GM13977 (cell line): ENCODE results near the gene SRL.
"Not testable (repeated sequence)": the region's sequence is repeated elsewhere in the genome, so short reads cannot be mapped to it uniquely, and the experiment has no call there.

Source experiments
- DNase-seq: peaks from one replicate; pipeline ENCODE4 v3.0.0; 2012; ENCODE audit warnings: low spot score
- in situ Hi-C: fragments of 300-500 bp; cut with MboI; formaldehyde crosslinking; loops from one replicate; pipeline ENCODE4 v1.12.0; 2022; ENCODE audit warnings: low sequenced_read_pairs, low pct_unique_long_range_greater_than_20kb, mixed read lengths, inconsistent platforms; ENCODE audit not compliant: unreplicated experiment
- TF ChIP-seq, protein P1 (sequence below): IDR thresholded peaks from 2 replicates; pipeline ENCODE4 v1.5.1; 2012; ENCODE audit warnings: mild to moderate bottlenecking, control low read depth; ENCODE audit not compliant: insufficient read depth; ENCODE audit errors: extremely low read depth, missing control alignments

SRL gene

DNA sequence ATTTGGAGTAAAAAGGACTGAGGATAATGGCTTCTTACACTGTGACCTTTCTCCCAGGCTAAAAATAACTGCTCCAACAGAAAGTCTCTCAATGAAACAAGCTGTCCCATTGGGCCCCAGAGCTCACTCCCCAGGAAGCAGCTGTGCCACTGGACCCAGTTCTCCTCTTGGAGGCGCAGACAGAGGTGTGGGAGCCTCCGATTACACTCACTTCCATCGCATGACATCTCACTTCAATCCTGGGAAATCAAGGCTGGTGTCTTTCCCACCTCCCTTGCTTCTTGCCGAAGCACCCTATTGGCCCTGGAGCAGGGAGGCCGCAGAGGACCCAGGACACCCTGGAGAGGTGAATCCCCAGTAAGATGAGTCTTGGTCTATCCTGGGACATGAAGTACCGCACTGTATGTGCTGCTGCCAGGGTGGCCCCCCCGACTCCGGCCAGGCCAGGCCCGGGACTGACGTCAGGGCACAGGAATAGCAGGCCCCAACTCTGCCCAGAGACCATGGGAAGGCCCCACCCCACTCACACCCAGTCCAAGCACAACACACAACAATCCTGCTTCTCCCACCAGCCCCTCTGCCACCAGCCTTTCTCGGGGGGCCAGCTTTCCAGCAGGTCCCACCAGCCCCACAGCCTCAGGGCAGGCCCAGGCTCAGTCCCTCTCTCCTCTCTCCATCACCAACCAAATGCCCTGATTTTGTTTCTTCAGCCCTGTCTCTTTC lies 29.5 kb downstream of the SRL start:
- in situ Hi-C loops = no loop called here
- TF ChIP-seq, protein P1, sequence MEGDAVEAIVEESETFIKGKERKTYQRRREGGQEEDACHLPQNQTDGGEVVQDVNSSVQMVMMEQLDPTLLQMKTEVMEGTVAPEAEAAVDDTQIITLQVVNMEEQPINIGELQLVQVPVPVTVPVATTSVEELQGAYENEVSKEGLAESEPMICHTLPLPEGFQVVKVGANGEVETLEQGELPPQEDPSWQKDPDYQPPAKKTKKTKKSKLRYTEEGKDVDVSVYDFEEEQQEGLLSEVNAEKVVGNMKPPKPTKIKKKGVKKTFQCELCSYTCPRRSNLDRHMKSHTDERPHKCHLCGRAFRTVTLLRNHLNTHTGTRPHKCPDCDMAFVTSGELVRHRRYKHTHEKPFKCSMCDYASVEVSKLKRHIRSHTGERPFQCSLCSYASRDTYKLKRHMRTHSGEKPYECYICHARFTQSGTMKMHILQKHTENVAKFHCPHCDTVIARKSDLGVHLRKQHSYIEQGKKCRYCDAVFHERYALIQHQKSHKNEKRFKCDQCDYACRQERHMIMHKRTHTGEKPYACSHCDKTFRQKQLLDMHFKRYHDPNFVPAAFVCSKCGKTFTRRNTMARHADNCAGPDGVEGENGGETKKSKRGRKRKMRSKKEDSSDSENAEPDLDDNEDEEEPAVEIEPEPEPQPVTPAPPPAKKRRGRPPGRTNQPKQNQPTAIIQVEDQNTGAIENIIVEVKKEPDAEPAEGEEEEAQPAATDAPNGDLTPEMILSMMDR = no peak

DNA sequence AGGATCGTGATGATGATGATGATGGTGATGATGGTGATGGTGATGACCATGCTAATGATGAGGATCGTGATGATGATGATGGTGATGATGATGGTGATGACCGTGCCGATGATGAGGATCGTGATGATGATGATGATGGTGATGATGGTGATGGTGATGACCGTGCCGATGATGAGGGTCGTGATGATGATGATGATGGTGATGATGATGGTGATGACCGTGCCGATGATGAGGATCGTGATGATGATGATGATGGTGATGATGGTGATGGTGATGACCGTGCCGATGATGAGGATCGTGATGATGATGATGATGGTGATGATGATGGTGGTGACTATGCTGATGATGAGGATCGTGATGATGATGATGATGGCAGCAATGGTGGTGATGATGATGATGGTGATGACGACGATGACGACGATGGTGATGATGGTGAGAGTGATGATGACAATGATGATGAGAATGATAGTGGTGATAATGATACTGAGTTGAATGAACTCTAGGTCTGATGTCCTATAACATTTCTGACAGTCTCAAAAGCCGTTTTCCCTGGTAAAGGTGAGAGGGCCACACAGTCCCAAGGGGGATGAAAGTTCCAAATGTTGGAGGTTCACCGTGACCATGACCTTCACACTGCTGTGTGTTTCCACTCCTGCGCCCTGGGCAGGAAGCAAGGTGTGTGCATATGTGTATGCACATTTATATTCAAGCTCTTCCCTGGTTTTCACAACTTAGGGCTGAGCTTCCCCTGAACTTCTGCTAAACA lies 30.3 kb downstream of the SRL start:
- in situ Hi-C loops = not testable (repeated sequence)

More for the DNA sequence above, 29.5 kb downstream of the SRL start:
- no peak for DNase-seq

DNA sequence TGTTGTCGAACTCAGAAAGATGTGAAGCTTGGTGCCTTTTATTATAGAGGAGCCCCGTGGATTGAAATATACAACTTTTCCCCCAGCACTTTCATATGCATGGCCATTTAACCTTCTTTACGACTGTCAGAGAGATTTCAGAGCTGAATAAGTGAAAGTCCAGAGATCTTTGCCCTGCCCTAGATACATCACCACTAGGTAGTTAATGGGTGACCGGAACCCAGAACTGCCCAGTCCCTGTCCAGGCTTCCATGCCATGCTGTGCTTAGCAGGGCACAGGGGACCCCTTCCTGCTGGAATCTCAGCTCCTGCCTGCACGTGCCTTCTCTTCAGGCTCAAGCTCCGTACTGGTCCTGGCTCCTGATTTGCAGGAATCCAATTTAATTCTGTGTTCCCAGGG lies 32.2 kb downstream of the SRL start:
- TF ChIP-seq, protein P1 = no peak

More for the DNA sequence above, 30.3 kb downstream of the SRL start:
- DNase-seq = not testable (repeated sequence)

DNA sequence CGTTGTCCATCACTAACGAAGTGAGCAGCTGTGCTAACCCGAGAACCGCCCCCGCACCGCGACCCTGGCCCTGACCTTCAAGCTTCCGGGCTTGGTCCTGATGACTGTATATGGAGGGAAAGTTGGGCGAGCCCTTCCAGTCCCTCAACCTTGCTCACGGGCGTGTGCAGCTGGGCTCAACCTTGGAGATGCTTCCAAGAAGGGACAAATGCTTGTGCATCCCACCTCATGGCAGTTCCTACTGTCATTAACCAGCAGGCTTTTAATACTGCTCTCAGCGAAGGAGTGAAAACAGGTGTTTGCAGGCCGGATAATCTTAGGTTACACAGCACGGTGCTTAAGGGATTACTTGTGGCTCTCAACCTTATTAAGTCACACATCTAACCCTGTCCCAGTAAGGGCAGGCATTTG lies 33.5 kb downstream of the SRL start:
- in situ Hi-C loops = no loop called here
- TF ChIP-seq, protein P1 = no peak
- no peak for DNase-seq

More for the DNA sequence above, 32.2 kb downstream of the SRL start:
- no peak for DNase-seq
- in situ Hi-C loops = no loop called here

DNA sequence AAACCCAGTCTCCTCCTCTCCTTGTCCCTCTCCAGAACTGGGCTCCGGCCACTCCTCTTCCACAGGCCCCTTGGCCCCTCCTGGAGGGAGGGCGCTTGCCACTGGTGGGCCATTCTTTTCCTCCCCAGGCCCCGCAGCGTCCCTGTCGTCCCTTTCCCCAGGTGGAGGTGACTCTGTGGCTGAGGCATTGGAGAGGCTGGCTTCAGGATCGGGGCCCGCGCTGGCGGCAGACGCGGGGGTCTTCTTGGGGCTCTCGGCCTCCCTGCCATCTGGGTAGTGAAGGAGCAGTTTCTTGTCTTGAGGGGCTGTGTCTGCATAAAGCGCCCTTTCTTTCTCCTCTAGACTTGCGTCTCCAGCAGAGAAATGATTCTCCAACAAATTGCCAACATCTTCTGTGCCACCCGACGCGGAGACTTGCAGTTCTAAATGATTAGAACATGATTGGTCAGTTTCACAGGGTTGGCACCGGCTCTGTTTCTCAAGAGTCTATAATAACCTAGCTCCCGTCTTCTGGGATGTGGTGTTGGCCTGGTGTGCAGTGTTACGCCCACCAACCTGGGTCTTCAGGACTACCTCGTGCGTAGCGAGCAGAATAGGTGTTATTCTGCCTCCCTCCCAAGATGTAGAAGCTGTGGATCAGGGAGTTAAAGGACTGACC lies 34.1 kb downstream of the SRL start:
- DNase-seq = no peak
- TF ChIP-seq, protein P1 = no peak
- in situ Hi-C loops = no loop called here

DNA sequence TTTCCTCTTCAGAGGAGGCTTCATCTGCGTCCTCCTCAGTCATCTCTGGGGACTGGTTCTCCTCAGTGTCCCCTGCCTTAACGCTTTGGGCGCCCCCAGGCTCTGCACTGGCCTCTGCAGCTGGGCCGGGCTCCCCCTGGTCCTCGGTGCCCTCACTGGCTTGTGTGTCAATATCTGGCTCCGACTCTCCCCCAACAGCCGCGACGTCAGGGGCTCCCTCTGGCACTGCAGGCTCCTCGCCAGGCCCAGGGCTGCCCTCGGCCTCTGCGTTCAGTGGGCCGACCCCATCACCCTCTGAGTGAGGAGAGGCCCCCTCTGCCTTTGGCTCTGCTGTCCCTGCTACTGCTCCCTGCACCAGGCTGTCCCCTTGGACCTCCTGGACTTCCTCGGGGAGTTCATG lies 34.7 kb downstream of the SRL start:
- DNase-seq = no peak
- in situ Hi-C loops = no loop called here
- TF ChIP-seq, protein P1 = no peak
